Mucosa of rectum (tissue), 2 donors: ENCODE results near the gene HSPB6.

Experiments
- H3K27ac ChIP-seq, 2 donors: one replicate each; pipeline ENCODE4 v1.7.0; 2013; ENCODE audit warnings: inconsistent platforms in 2 of 2, low read depth in 2 of 2, low read length in 2 of 2
- H3K27me3 ChIP-seq, 2 donors: one replicate each; pipeline ENCODE4 v1.7.0; 2013; ENCODE audit warnings: low read length in 2 of 2; ENCODE audit not compliant: control insufficient read depth in 2 of 2, insufficient read depth in 2 of 2
- H3K36me3 ChIP-seq, 2 donors: one replicate each; pipeline ENCODE4 v1.7.0; 2013; ENCODE audit warnings: low read length in 2 of 2; ENCODE audit not compliant: control insufficient read depth in 2 of 2, insufficient read depth in 2 of 2
- H3K4me1 ChIP-seq, 2 donors: one replicate each; pipeline ENCODE4 v1.7.0; 2013; ENCODE audit warnings: low read length in 2 of 2, mild to moderate bottlenecking in 1 of 2; ENCODE audit not compliant: control insufficient read depth in 2 of 2, insufficient read depth in 2 of 2
- H3K4me3 ChIP-seq, 2 donors: one replicate each; pipeline ENCODE4 v1.7.0; 2013; ENCODE audit warnings: low read length in 2 of 2
- H3K9ac ChIP-seq, 2 donors: one replicate each; pipeline ENCODE4 v1.7.0; 2013; ENCODE audit warnings: low read length in 2 of 2, low read depth in 1 of 2, mild to moderate bottlenecking in 1 of 2
- H3K9me3 ChIP-seq, 2 donors: one replicate each; pipeline ENCODE4 v1.7.0; 2013; ENCODE audit warnings: low read length in 2 of 2; ENCODE audit not compliant: control insufficient read depth in 2 of 2
- donor health status: healthy.
- donor health status: Normal muscosa, but diverticular disease.

Gene HSPB6

DNA sequence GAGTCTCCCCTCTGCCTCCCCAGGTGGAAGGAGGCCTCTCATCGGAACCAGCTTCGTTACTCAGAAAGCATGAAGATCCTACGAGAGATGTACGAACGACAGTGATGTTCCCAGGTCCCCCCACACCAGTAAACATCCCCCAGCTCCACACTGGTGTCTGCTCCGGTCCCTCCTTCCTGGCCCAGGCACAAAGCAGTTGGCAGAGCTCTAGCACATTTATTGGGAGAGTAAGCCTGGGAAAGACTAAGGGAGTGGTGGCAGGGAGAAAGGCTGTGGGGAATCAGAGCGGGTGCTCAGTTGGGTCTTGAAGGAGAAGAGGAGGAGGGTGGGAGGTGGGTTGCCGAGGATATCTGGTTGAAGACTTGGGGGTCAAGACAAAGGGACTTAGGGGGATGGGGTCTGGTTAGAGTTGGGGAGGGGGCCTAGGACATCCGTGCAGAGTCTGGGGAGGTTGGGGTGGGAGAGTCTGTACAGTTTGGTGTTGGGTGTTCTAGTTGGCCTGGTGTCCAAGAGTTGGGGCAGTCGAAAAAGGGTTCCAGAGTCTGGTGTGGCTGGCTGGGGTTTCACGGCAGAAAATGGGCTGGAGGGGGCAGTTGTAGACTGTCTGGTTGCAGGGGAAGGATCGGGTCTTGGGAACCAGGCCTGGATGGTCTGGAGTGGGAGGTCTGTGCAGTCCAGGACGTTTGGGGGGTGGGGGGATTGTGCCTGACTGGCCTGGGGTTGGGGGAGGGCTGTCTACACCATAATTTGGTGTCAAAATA, 2.3 kb downstream of the HSPB6 start:
- no peak overlapping the region for H3K9ac ChIP-seq
- peak overlapping the region in 1 of 2 donors; percentile 97 for H3K27ac ChIP-seq
- H3K36me3 ChIP-seq = peaks cover 15 to 18% of the 10 kb centered on the region in 2 donors
- no peak overlapping the region for H3K4me3 ChIP-seq
- peaks cover 28% of the 10 kb centered on the region in 2 donors for H3K4me1 ChIP-seq
- no peaks in the 10 kb centered on the region for H3K9me3 ChIP-seq
- peaks cover 0 to 3% of the 10 kb centered on the region in 2 donors for H3K27me3 ChIP-seq

DNA sequence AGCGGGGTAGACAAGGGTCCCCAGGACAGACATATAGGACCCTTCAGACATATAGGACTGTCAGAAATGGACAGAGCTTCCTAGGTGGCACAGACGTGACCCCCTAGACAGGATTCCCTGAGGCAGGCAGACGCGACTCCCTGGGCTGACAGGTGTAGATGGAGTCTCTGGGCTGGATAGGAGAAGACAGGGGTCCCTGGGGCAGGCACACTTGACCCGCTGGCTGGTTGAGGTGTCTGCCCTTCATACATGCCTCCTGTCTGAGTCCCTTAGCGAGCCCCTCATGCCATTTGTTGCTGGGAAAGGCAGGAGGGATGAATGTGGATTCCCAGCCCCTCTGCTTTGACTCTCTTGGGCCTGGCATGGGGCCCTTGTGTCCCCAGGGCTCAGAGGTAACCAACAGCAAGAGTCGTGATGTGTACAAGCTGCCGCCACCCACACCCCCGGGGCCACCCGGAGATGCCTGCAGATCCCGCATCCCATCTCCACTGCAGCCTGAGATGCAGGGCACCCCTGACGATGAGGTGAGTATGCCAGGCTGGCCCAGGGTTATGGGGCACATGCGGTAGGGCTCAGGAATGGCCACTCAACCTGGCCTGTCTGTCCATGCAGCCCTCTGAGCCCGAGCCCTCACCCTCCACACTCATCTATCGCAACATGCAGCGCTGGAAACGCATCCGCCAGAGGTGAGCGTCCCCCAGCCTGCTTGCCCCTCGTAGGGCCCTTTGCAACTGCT, 3.0 kb downstream of the HSPB6 start:
- H3K4me1 ChIP-seq = peaks cover 26 to 28% of the 10 kb centered on the region in 2 donors
- peaks cover 15 to 18% of the 10 kb centered on the region in 2 donors for H3K36me3 ChIP-seq
- no peak overlapping the region for H3K4me3 ChIP-seq
- no peak overlapping the region for H3K9ac ChIP-seq
- no peak overlapping the region for H3K27ac ChIP-seq
- H3K9me3 ChIP-seq = no peaks in the 10 kb centered on the region
- peaks cover 0 to 3% of the 10 kb centered on the region in 2 donors for H3K27me3 ChIP-seq

DNA sequence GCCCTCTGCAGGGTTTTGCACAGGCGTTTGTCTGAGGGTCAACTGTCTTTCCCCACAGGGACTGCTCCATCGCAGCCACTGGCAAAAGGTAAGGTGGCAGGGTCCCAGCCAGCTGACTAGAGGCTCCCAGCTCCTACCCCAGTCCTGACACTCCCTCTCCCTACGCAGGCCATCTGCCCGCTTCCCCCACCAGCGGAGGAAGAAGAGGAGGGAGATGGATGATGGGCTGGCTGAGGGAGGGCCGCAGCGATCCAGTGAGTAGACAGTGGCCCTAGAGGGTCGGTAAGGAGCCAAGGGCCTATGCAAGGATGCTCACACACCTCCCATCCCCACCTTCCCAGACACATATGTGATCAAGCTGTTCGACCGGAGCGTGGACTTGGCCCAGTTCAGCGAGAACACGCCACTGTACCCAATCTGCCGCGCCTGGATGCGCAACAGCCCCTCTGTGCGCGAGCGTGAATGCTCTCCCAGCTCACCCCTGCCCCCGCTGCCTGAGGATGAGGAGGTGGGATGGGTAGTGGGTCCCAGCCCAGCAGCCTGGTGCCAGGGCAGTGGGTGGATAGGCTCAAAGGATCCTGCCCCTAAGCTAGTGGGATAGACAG, 4.0 kb downstream of the HSPB6 start:
- H3K27ac ChIP-seq = no peak overlapping the region
- no peak overlapping the region for H3K9ac ChIP-seq
- no peak overlapping the region for H3K4me3 ChIP-seq
- peaks cover 21 to 28% of the 10 kb centered on the region in 2 donors for H3K4me1 ChIP-seq
- H3K27me3 ChIP-seq = peaks cover 0 to 3% of the 10 kb centered on the region in 2 donors
- peaks cover 15 to 18% of the 10 kb centered on the region in 2 donors for H3K36me3 ChIP-seq
- no peaks in the 10 kb centered on the region for H3K9me3 ChIP-seq

DNA sequence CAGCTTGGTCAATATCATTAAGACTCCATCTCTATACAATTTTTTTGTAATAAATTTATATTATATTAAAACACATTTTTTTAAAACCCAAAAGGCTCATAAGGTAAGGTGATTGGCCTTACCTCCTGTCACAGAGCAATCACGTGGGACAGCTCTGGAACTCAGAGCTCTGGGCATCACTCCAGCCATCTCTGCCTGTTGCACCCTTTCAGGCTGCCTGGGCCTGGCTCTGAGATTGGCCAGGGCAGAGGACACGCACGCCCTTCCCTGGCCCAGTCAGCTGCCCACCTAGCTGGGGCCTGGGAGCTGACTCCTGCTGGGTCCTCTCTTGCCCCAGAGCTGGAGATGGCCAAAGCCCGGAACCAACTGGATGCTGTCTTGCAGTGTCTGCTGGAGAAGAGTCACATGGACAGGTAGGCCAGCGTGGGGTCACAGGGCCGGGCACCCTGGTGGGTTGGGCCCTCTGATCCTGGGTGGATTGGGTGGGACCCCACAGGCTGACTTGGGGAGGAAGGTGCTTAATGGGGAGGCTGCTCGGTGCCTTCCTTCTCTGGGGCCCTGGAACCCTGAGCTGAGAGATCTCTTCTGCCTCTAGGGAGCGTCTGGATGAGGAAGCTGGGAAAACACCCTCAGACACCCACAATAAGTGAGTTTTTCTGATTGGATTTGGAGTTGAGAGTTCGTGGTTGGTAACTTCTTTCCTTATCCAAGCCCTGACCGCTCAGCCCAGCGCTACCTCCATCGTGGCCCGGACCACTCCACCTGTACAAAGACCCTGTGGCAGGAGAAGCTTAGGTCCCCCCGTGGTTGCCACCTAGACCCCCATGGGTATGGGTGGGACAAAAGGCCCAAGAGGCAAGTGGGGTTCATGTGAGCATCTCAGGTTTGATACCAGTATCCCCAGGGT, 4.7 kb downstream of the HSPB6 start:
- no peak overlapping the region for H3K4me3 ChIP-seq
- peaks cover 17 to 25% of the 10 kb centered on the region in 2 donors for H3K4me1 ChIP-seq
- no peak overlapping the region for H3K27ac ChIP-seq
- H3K9me3 ChIP-seq = no peaks in the 10 kb centered on the region
- H3K27me3 ChIP-seq = peaks cover 0 to 3% of the 10 kb centered on the region in 2 donors
- H3K36me3 ChIP-seq = peaks cover 15 to 18% of the 10 kb centered on the region in 2 donors
- no peak overlapping the region for H3K9ac ChIP-seq

DNA sequence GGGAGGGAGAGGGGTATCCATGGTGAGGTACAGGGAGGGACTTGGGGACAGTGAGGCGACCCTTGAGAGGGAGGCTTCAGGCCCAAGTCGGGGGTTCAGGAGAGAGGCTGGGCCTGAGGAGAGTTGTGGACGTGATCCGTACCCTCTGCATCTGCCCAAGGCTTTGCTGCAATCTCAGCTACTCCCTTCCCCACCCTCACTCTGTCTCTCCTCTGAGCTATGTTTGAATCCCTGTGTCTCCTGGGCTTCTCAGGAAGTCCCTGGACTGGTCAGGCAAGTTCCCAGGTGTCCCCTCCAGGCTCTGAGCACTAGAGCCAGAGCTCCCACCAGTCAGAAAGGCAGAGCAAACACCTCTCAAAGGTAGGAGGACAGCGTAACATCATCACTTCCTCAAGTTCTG, 6.7 kb downstream of the HSPB6 start:
- Histone ChIP-seq H3K36me3 (peaks cover 15 to 18% of the 10 kb centered on the region in 2 donors), H3K4me1 (peaks cover 16% of the 10 kb centered on the region in 2 donors), H3K27me3 (no peaks in the 10 kb centered on the region), H3K9ac (no peak overlapping the region), H3K27ac (no peak overlapping the region), H3K9me3 (no peaks in the 10 kb centered on the region), H3K4me3 (no peak overlapping the region)

DNA sequence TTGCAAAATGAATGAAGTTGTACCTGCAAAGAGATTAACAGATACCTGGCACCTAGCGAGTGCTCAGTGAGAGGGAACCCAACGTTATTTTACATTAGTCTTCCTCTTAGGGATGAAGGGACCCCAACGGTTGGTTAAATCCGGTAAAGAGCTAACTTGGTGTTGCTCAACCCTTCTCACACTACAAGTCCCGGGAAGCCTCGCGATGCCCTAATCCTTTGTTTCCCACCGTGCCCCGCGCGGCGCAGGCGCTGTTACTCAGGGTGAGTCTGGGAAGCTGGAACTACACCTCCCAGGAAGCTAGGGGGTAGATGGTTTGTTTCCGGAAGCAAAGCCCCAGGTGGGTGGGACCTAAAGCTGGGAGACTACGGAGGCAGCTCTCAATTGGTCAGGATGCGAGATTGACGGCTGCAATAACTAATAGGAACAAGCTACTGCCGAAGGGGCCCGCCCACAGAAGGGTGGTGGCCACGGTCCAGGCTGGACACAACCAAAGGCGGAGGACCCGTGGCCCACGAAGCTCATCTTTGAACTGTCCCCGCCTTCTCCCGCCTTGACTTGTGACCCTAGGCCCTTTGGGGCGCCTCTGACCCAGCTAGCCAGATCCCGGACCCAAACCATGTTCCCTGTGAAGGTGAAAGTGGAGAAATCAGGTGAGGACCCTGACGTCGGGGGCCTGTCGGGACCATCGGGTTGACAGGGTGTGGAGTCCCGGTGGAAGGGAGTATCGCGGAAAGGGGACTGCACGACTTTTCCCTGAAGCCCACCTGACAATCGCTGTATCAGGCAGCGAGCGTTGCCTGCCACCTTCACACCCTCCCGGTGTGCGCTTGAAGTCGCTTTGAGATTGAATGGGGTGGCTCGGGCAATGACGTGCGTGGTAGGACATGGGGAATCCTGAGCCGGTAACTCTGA, 8.5 kb downstream of the HSPB6 start, which contains the start of gene LIN37:
Gene LIN37 (plus strand): TSS at position 471 of the 915 bp plus-strand sequence. CDS start 149 bp downstream, at position 620.
- Histone ChIP-seq H3K4me1 (peaks cover 22 to 23% of the 10 kb centered on the region in 2 donors), H3K36me3 (peaks cover 10 to 13% of the 10 kb centered on the region in 2 donors), H3K27ac (peak within 1 kb of the TSS; percentile 74 to 75)

DNA sequence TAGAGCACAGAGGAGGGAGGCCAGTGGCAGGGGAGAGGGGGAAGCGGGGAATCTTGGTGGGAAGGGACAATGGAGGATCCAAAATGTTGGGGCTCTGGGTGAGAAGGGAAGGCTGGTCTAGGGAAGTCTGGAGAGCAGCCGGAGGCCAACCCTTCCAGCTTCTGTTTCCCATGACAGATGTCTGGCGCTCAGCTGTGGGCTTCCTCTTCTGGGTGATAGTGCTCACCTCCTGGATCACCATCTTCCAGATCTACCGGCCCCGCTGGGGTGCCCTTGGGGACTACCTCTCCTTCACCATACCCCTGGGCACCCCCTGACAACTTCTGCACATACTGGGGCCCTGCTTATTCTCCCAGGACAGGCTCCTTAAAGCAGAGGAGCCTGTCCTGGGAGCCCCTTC, 10.3 kb downstream of the HSPB6 start:
- peaks cover 24 to 27% of the 10 kb centered on the region in 2 donors for H3K4me1 ChIP-seq
- H3K9ac ChIP-seq = no peak overlapping the region
- H3K4me3 ChIP-seq = peak overlapping the region; percentile 1 to 96
- H3K36me3 ChIP-seq = peaks cover 3 to 4% of the 10 kb centered on the region in 2 donors
- H3K27ac ChIP-seq = no peak overlapping the region
- H3K27me3 ChIP-seq = no peaks in the 10 kb centered on the region
- no peaks in the 10 kb centered on the region for H3K9me3 ChIP-seq

More for the DNA sequence above, 8.5 kb downstream of the HSPB6 start, which contains the start of gene LIN37:
- H3K9ac ChIP-seq = peak within 1 kb of the TSS; percentile 95 to 99
- peak within 1 kb of the TSS; percentile 97 to 99 for H3K4me3 ChIP-seq
- no peaks in the 10 kb centered on the region for H3K9me3 ChIP-seq
- H3K27me3 ChIP-seq = no peaks in the 10 kb centered on the region

DNA sequence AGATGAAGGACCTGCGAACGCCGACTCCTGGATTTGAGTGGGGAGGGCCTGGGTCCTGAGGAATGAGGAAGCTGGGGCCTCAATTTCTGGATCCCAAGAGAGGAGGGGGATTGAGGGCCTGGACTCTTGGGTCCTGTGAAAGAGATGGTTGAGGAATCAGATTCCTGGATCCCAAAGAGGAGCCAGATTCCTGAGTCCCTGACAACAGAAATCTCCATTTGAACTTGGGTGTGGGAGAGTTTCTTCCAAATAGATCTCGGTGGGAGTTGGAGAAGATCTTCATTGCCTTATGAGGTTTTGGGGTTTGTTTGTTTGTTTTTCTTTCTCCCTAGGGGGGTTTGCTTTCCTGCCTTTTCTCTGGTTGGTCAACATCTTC, 10.8 kb downstream of the HSPB6 start:
- H3K4me3 ChIP-seq = peak overlapping the region; percentile 90 to 96
- peaks cover 25 to 28% of the 10 kb centered on the region in 2 donors for H3K4me1 ChIP-seq
- no peaks in the 10 kb centered on the region for H3K9me3 ChIP-seq
- H3K27me3 ChIP-seq = no peaks in the 10 kb centered on the region
- peaks cover 3 to 4% of the 10 kb centered on the region in 2 donors for H3K36me3 ChIP-seq
- peak overlapping the region; percentile 99 to 100 for H3K27ac ChIP-seq
- H3K9ac ChIP-seq = peak overlapping the region; percentile 76 to 94
